ENCODE data around the gene OPA1.

DNA sequence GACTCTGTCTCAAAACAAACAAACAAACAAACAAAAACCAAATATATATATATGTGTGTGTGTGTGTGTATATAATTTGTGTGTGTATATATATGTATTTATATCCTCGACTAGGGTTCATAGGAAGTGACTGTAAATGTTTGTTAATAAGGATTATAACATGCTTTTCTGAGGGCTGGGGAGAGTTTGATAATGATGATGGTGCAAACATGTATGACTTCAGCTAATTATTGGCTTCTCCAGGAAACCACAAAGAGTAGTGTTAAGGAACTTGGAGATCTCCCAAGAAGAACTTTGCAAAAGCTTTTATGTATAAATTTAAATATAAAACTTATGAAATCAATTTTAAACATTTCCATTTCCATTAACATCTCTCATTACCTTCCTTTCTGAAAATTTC is 3.9 kb upstream of the OPA1 start:
- no peak for TF ChIP-seq POLR2AphosphoS5 (IDR thresholded peaks at IDR 0.05)
- TF ChIP-seq, protein P1, sequence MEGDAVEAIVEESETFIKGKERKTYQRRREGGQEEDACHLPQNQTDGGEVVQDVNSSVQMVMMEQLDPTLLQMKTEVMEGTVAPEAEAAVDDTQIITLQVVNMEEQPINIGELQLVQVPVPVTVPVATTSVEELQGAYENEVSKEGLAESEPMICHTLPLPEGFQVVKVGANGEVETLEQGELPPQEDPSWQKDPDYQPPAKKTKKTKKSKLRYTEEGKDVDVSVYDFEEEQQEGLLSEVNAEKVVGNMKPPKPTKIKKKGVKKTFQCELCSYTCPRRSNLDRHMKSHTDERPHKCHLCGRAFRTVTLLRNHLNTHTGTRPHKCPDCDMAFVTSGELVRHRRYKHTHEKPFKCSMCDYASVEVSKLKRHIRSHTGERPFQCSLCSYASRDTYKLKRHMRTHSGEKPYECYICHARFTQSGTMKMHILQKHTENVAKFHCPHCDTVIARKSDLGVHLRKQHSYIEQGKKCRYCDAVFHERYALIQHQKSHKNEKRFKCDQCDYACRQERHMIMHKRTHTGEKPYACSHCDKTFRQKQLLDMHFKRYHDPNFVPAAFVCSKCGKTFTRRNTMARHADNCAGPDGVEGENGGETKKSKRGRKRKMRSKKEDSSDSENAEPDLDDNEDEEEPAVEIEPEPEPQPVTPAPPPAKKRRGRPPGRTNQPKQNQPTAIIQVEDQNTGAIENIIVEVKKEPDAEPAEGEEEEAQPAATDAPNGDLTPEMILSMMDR (IDR thresholded peaks at IDR 0.05), result no peak
- no peak for TF ChIP-seq POLR2A (IDR thresholded peaks at IDR 0.05)
